DOHH2 (cell line): ENCODE data around the gene GRAP.

ENCODE experiments used
- CTCF ChIP-seq: fragments of 200-600 bp; sonication (generic); IDR thresholded peaks from one replicate; pipeline ENCODE4 v1.5.1; 2014; ENCODE audit warnings: antibody characterized with exemption, mild to moderate bottlenecking, low read depth, low read length; ENCODE audit not compliant: poor library complexity, severe bottlenecking
- EZH2phosphoT487 ChIP-seq: fragments of 200-600 bp; sonication (generic); IDR thresholded peaks from 2 replicates; pipeline ENCODE4 v1.6.1; 2017; ENCODE audit warnings: borderline replicate concordance, mild to moderate bottlenecking, antibody characterized with exemption, low read length, moderate library complexity, mixed read lengths

- TF ChIP-seq CTCF (no peak), EZH2phosphoT487 (no peak)
Measured at GRCh38 chr17:18978050-18978449, 68.7 kb downstream of the GRAP start.
